Measurements from ENCODE around the gene OR2AG1. TPM values are rescaled to one million over a fixed set of nuclear protein-coding genes. Genes with fewer than 3 reads are reported as not detected.
A peak's percentile ranks its signal among the peaks of the same experiment; 100 is the strongest.

Gene OR2AG1
- total RNA-seq, 2 experiments from 2014 or later, result not detected

DNA sequence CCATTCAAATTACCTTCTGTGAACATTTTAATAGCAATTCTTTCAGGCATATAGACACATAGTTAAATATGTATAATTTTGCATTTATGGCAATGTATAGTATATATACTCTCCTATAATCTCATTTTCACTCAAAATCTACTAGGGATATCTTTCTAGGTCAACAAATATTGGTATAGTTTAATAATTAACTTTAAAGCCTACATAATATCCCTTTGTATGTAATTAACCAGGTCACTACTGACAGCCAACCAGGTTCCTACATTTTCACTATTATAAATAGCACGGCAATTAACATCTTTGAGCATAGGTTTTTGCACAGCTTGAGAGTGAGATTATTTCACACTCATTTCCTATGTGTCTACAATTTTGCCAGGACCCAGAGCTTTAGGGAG lies 26.9 kb upstream of the OR2AG1 start:
- ChIA-PET CTCF (ENCODE audit: unreplicated experiment) (interaction anchor here (1.6 kb wide), 1 partner anchor 10 kb away, joined by 12 read pairs; no protein-coding TSS in a partner anchor), POLR2A (interaction anchor here (0.6 to 1.3 kb wide), 3 partner anchors 9 to 44 kb away, joined by 3 to 4 read pairs (median 3); no protein-coding TSS in a partner anchor)
- no peak overlapping the region for H3K4me2 ChIP-seq (ENCODE audit: low read length)
- no peaks in the 10 kb centered on the region for H4K20me1 ChIP-seq (ENCODE audit: insufficient read depth, low read length)
- H3K27ac ChIP-seq (ENCODE audit: low read depth, low read length, poor library complexity, severe bottlenecking), result no peak overlapping the region
- DNase-seq (ENCODE audit: low spot score), result no peak
- no peaks in the 10 kb centered on the region for H3K4me1 ChIP-seq (ENCODE audit: insufficient read depth, low read length, poor library complexity, severe bottlenecking)
- H3K79me2 ChIP-seq (ENCODE audit: insufficient read depth, low read depth, low read length), result no peaks in the 10 kb centered on the region
- H3K36me3 ChIP-seq (ENCODE audit: insufficient read depth, low read length), result no peaks in the 10 kb centered on the region
- no peak overlapping the region for H2AFZ ChIP-seq (ENCODE audit: low read length)
- intact Hi-C loops (cut with micrococcal nuclease; ENCODE audit: unreplicated experiment), result no loop called here
- H3K9me3 ChIP-seq (ENCODE audit: low read length), result no peaks in the 10 kb centered on the region
- no peak overlapping the region for H3K4me3 ChIP-seq (ENCODE audit: low read depth, low read length, poor library complexity, severe bottlenecking)
- BruUV-seq (replicated peaks), result no TSS peak
- no peaks in the 10 kb centered on the region for H3K9me2 ChIP-seq (ENCODE audit: insufficient read depth, low read length)
- no peak for TF ChIP-seq EZH2phosphoT487 (IDR thresholded peaks at IDR 0.05; ENCODE audit: borderline replicate concordance, low read depth, low read length)
- TF ChIP-seq, protein P1, sequence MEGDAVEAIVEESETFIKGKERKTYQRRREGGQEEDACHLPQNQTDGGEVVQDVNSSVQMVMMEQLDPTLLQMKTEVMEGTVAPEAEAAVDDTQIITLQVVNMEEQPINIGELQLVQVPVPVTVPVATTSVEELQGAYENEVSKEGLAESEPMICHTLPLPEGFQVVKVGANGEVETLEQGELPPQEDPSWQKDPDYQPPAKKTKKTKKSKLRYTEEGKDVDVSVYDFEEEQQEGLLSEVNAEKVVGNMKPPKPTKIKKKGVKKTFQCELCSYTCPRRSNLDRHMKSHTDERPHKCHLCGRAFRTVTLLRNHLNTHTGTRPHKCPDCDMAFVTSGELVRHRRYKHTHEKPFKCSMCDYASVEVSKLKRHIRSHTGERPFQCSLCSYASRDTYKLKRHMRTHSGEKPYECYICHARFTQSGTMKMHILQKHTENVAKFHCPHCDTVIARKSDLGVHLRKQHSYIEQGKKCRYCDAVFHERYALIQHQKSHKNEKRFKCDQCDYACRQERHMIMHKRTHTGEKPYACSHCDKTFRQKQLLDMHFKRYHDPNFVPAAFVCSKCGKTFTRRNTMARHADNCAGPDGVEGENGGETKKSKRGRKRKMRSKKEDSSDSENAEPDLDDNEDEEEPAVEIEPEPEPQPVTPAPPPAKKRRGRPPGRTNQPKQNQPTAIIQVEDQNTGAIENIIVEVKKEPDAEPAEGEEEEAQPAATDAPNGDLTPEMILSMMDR (conservative IDR thresholded peaks at IDR 0.05; ENCODE audit: low read length), result no peak

DNA sequence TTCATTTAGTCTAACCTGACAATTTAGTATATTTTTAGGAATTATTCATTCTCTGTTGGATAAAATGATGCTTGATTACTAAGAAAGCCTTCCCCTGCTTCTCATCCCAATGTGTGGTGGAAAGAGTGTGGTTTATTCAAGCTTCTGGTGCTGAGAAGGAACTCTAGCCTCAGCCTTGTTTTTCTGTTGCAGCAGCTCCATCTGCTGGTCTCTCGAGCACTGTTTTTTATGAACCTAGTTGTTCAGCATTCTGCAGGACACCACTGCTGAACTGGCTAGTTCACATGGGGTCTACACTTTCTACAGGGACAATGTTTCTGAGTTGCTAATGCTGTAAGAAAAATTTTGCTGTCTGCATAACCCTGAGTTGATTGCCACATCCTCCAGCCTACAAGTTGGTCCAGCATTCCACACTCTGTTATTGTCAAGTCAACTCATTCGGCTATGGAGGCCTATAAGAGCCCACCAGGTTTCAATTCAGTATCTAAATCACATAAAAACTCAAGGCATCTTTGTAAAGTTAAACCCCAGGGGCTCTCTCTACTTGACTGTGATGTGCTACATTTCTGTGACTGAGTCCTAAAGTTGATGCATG lies 25.4 kb upstream of the OR2AG1 start:
- POLR2A ChIA-PET, result interaction anchor here (0.6 to 0.9 kb wide), 2 partner anchors 21 to 522 kb away, joined by 3 read pairs; no protein-coding TSS in a partner anchor
- Histone ChIP-seq H3K27ac (ENCODE audit: low read depth, low read length, poor library complexity, severe bottlenecking) (no peak overlapping the region), H3K36me3 (ENCODE audit: insufficient read depth, low read length) (no peaks in the 10 kb centered on the region), H3K9me2 (ENCODE audit: insufficient read depth, low read length) (no peaks in the 10 kb centered on the region), H3K79me2 (ENCODE audit: insufficient read depth, low read depth, low read length) (no peaks in the 10 kb centered on the region), H3K9me3 (ENCODE audit: low read length) (no peaks in the 10 kb centered on the region), H3K4me3 (ENCODE audit: low read depth, low read length, poor library complexity, severe bottlenecking) (no peak overlapping the region), H4K20me1 (ENCODE audit: insufficient read depth, low read length) (no peaks in the 10 kb centered on the region), H3K4me1 (ENCODE audit: insufficient read depth, low read length, poor library complexity, severe bottlenecking) (no peaks in the 10 kb centered on the region), H3K4me2 (ENCODE audit: low read length) (no peak overlapping the region), H2AFZ (ENCODE audit: low read length) (no peak overlapping the region)
- peak; percentile 68 for DNase-seq (ENCODE audit: low spot score)
- intact Hi-C loops (cut with micrococcal nuclease; ENCODE audit: unreplicated experiment), result loop anchor here (1.0 kb wide), 2 partner anchors 19 to 46 kb away; no protein-coding TSS in a partner anchor
- BruUV-seq (replicated peaks), result no TSS peak
- TF ChIP-seq EZH2phosphoT487 (IDR thresholded peaks at IDR 0.05; ENCODE audit: borderline replicate concordance, low read depth, low read length), result no peak
- TF ChIP-seq, protein P1 (conservative IDR thresholded peaks at IDR 0.05; ENCODE audit: low read length), result peak; percentile 83
- CTCF ChIA-PET (ENCODE audit: unreplicated experiment), result interaction anchor here (2.5 kb wide), 1 partner anchor 19 kb away, joined by 11 read pairs; no protein-coding TSS in a partner anchor

Measured in OCI-LY7 (cell line).